Cardiac muscle cell (in vitro differentiated cells and primary cell): ENCODE results near the gene DACH1. TPM values are rescaled to one million over a fixed set of nuclear protein-coding genes. Genes with fewer than 3 reads are reported as not detected.

Source experiments
- DNase-seq, 2 donors: peaks; one replicate each; pipeline versions ENCODE4 v3.0.0 to v3.0.0-alpha.2; 2010 to 2017; ENCODE audit warnings: low read depth in 1 of 2, low spot score in 1 of 2
- H3K27ac ChIP-seq: fragments of 200-600 bp; sonication (generic); 2 replicates; pipeline ENCODE4 v1.5.1; 2016
- H3K27me3 ChIP-seq: fragments of 200-600 bp; sonication (generic); 2 replicates; pipeline ENCODE4 v1.6.0; 2016; ENCODE audit warnings: control low read depth
- H3K36me3 ChIP-seq: fragments of 200-600 bp; sonication (generic); 2 replicates; pipeline ENCODE4 v1.5.1; 2016; ENCODE audit warnings: control low read depth
- H3K4me1 ChIP-seq: fragments of 200-600 bp; sonication (generic); 2 replicates; pipeline ENCODE4 v1.8.1; 2017; ENCODE audit warnings: low read depth, mild to moderate bottlenecking, mixed run types
- H3K4me3 ChIP-seq: fragments of 200-600 bp; sonication (generic); 2 replicates; pipeline ENCODE4 v1.5.1; 2016; ENCODE audit warnings: mild to moderate bottlenecking
- H3K9me3 ChIP-seq: fragments of 200-600 bp; sonication (generic); 2 replicates; pipeline ENCODE4 v1.5.1; 2017; ENCODE audit warnings: low read depth, mild to moderate bottlenecking, control low read depth
- CTCF ChIP-seq: IDR thresholded peaks from 2 replicates; pipeline ENCODE4 v1.5.1; 2012; ENCODE audit warnings: low read depth, mild to moderate bottlenecking, low read length
- polyA plus RNA-seq: library from polyadenylated mRNA; unstranded; fragments of >200 nt; fragmentation: Nextera tagmentation; extraction: Ambion mirVana; gene quantifications from 2 replicates; pipeline ENCODE4 v1.2.1, GENCODE V29; 2016
- total RNA-seq: library from RNA; depleted of rRNA; stranded (reverse); fragments of >200 nt; gene quantifications from 2 replicates; pipeline ENCODE4 v1.2.3, GENCODE V29; 2016

Gene DACH1
- total and polyA plus RNA-seq, 2 experiments from 2014 or later, result 3.5 to 3.7 TPM

GRCh38 chr13:71861769-71862458 lies 5.1 kb downstream of the DACH1 start:
- peaks cover 44% of the 10 kb centered on the region for H3K27me3 ChIP-seq
- H3K9me3 ChIP-seq, result no peaks in the 10 kb centered on the region
- no peak overlapping the region for H3K4me3 ChIP-seq
- H3K36me3 ChIP-seq, result no peaks in the 10 kb centered on the region
- H3K27ac ChIP-seq, result no peak overlapping the region
- DNase-seq, result no peak
- H3K4me1 ChIP-seq, result no peaks in the 10 kb centered on the region
- TF ChIP-seq CTCF, result no peak

- DNase-seq, result no peak
- H3K27me3 ChIP-seq, result peaks cover 44% of the 10 kb centered on the region
- no peak overlapping the region for H3K4me3 ChIP-seq
- no peaks in the 10 kb centered on the region for H3K4me1 ChIP-seq
- no peak overlapping the region for H3K27ac ChIP-seq
- H3K36me3 ChIP-seq, result no peaks in the 10 kb centered on the region
- no peaks in the 10 kb centered on the region for H3K9me3 ChIP-seq
- TF ChIP-seq CTCF, result no peak
Measured at GRCh38 chr13:71860547-71861138, 6.4 kb downstream of the DACH1 start.

- Histone ChIP-seq H3K27me3 (peaks cover 27% of the 10 kb centered on the region), H3K27ac (no peak overlapping the region), H3K36me3 (no peaks in the 10 kb centered on the region), H3K9me3 (no peaks in the 10 kb centered on the region), H3K4me1 (no peaks in the 10 kb centered on the region), H3K4me3 (no peak overlapping the region)
- no peak for TF ChIP-seq CTCF
- DNase-seq, result no peak
Measured at GRCh38 chr13:71858647-71859046, 8.4 kb downstream of the DACH1 start.

- TF ChIP-seq CTCF, result no peak
- H3K27ac ChIP-seq, result no peak overlapping the region
- H3K4me3 ChIP-seq, result no peak overlapping the region
- peaks cover 9% of the 10 kb centered on the region for H3K27me3 ChIP-seq
- H3K4me1 ChIP-seq, result no peaks in the 10 kb centered on the region
- DNase-seq, result no peak
- no peaks in the 10 kb centered on the region for H3K9me3 ChIP-seq
- no peaks in the 10 kb centered on the region for H3K36me3 ChIP-seq
Measured at GRCh38 chr13:71856548-71857043, 10.4 kb downstream of the DACH1 start.

GRCh38 chr13:71854401-71854800 lies 12.6 kb downstream of the DACH1 start:
- no peak for TF ChIP-seq CTCF

More at GRCh38 chr13:71854401-71854800, 12.6 kb downstream of the DACH1 start:
- no peaks in the 10 kb centered on the region for H3K27me3 ChIP-seq
- H3K9me3 ChIP-seq, result no peaks in the 10 kb centered on the region
- no peak overlapping the region for H3K4me3 ChIP-seq
- no peaks in the 10 kb centered on the region for H3K36me3 ChIP-seq
- DNase-seq, result no peak
- no peak overlapping the region for H3K27ac ChIP-seq
- no peaks in the 10 kb centered on the region for H3K4me1 ChIP-seq
